AG04450 (cell line): ENCODE data around the gene UTF1. TPM values are rescaled to one million over a fixed set of nuclear protein-coding genes. Genes with fewer than 3 reads are reported as not detected.

ENCODE experiments used
- CTCF ChIA-PET: fragments of 300-600, 350-600 bp; formaldehyde crosslinking; extraction: SDS; loops from one replicate; lab custom pipeline; 2022; ENCODE audit warnings: antibody characterized with exemption, inconsistent platforms; lab: Charles Lee
- POLR2A ChIA-PET: fragments of 350-600 bp; formaldehyde crosslinking; extraction: SDS; loops from one replicate; lab custom pipeline; 2021; ENCODE audit warnings: antibody characterized with exemption, inconsistent platforms; lab: Yijun Ruan, JAX
- DNase-seq: peaks from one replicate; pipeline ENCODE4 v3.0.0-alpha.2; 2011; ENCODE audit warnings: low read depth, low spot score
- H3K27ac ChIP-seq: one replicate; pipeline ENCODE4 v1.5.1; 2012; ENCODE audit warnings: low read depth, low read length, control low read depth
- H3K27me3 ChIP-seq: one replicate; pipeline ENCODE4 v1.6.0; 2012; ENCODE audit warnings: low read length; ENCODE audit not compliant: control insufficient read depth, insufficient read depth
- H3K4me3 ChIP-seq: 2 replicates; pipeline ENCODE4 v1.5.1; 2011; ENCODE audit warnings: mild to moderate bottlenecking, low read depth, low read length, control low read depth
- H3K9me3 ChIP-seq: 2 replicates; pipeline ENCODE4 v1.5.1; 2012; ENCODE audit warnings: low read length; ENCODE audit not compliant: control insufficient read depth, insufficient read depth
- polyA plus RNA-seq: library from polyadenylated mRNA; depleted of rRNA; stranded (reverse); fragments of >200 nt; gene quantifications from 2 replicates; pipeline ENCODE4 v1.2.3, GENCODE V29; 2011
- TF ChIP-seq, protein P1 (sequence below): IDR thresholded peaks from 2 replicates; pipeline ENCODE4 v1.5.1; 2011; ENCODE audit warnings: low read depth, low read length, control low read depth, inconsistent platforms

UTF1 gene
- polyA plus RNA-seq, 1 experiment = not detected

DNA sequence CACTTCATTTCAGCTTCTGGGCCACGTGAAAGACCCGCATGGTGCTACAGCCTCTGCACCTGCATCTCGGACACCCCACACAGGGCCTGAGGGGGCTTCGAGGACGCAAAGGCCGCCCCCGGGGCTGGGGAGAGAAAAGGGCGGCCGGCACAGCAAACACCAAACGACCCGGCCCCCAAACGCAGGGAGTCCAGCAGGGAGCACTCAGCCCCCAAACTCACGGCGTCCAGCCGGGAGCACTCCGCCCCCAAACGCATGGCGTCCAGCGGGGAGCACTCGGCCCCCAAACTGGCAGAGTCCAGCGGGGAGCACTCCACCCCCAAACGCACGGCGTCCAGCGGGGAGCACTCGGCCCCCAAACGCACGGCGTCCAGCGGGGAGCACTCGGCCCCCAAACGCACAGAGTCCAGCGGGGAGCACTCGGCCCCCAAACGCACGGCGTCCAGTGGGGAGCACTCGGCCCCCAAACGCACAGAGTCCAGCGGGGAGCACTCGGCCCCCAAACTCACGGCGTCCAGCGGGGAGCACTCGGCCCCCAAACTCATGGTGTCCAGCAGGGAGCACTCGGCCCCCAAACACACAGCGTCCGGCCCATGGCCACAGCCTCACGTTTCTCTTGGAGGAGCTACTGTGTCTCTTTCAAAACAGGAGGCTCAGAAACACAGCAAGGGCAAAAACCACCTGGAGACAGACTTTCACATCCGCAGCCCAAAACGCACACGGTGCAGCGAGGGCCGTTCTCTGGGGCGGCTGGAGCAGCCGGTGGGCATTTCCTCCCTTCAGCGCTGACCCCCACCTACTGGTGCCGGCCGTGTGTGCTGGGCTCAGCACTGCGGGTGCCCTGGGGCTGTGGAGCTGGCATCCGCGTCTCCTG, 27.0 kb upstream of the UTF1 start:
- Histone ChIP-seq H3K27ac (no peak overlapping the region), H3K9me3 (peaks cover 96% of the 10 kb centered on the region), H3K4me3 (no peak overlapping the region), H3K27me3 (no peaks in the 10 kb centered on the region)
- DNase-seq = no peak
- ChIA-PET POLR2A (no interaction called here), CTCF (no interaction called here)
- TF ChIP-seq, protein P1, sequence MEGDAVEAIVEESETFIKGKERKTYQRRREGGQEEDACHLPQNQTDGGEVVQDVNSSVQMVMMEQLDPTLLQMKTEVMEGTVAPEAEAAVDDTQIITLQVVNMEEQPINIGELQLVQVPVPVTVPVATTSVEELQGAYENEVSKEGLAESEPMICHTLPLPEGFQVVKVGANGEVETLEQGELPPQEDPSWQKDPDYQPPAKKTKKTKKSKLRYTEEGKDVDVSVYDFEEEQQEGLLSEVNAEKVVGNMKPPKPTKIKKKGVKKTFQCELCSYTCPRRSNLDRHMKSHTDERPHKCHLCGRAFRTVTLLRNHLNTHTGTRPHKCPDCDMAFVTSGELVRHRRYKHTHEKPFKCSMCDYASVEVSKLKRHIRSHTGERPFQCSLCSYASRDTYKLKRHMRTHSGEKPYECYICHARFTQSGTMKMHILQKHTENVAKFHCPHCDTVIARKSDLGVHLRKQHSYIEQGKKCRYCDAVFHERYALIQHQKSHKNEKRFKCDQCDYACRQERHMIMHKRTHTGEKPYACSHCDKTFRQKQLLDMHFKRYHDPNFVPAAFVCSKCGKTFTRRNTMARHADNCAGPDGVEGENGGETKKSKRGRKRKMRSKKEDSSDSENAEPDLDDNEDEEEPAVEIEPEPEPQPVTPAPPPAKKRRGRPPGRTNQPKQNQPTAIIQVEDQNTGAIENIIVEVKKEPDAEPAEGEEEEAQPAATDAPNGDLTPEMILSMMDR = no peak

- ChIA-PET CTCF (no interaction called here), POLR2A (no interaction called here)
- TF ChIP-seq, protein P1 = no peak
These were observed 26.3 kb upstream of the UTF1 start for GRCh38 chr10:133203652-133204195.

GRCh38 chr10:133204226-133205015, 25.6 kb upstream of the UTF1 start:
- Histone ChIP-seq H3K27me3 (no peaks in the 10 kb centered on the region), H3K27ac (no peak overlapping the region), H3K9me3 (peaks cover 95% of the 10 kb centered on the region), H3K4me3 (no peak overlapping the region)
- POLR2A ChIA-PET = no interaction called here
- TF ChIP-seq, protein P1 = no peak
- CTCF ChIA-PET = no interaction called here
- no peak for DNase-seq

More at GRCh38 chr10:133203652-133204195, 26.3 kb upstream of the UTF1 start:
- no peaks in the 10 kb centered on the region for H3K27me3 ChIP-seq
- H3K4me3 ChIP-seq = no peak overlapping the region
- no peak overlapping the region for H3K27ac ChIP-seq
- peaks cover 93% of the 10 kb centered on the region for H3K9me3 ChIP-seq
- no peak for DNase-seq

GRCh38 chr10:133205146-133205545, 24.9 kb upstream of the UTF1 start:
- no peak for DNase-seq
- ChIA-PET POLR2A (no interaction called here), CTCF (no interaction called here)
- no peak overlapping the region for H3K4me3 ChIP-seq
- H3K27ac ChIP-seq = no peak overlapping the region
- TF ChIP-seq, protein P1 = no peak
- H3K9me3 ChIP-seq = peaks cover 94% of the 10 kb centered on the region
- no peaks in the 10 kb centered on the region for H3K27me3 ChIP-seq
